NCI-H460 (cell line): ENCODE data around the gene INPP4B. TPM values are rescaled to one million over a fixed set of nuclear protein-coding genes. Genes with fewer than 3 reads are reported as not detected.

Experiments
- DNase-seq: peaks from one replicate; pipeline ENCODE4 v3.0.0-alpha.2; 2016; ENCODE audit warnings: low read depth; ENCODE audit errors: extremely low read depth
- total RNA-seq: library from RNA; depleted of rRNA; stranded (reverse); fragments of >200 nt; shearing (Covaris generic); gene quantifications from 2 replicates; pipeline ENCODE4 v1.2.3, GENCODE V29; 2014

The INPP4B gene
- total RNA-seq, 1 experiment from 2014 or later, result 3.9 TPM

DNA sequence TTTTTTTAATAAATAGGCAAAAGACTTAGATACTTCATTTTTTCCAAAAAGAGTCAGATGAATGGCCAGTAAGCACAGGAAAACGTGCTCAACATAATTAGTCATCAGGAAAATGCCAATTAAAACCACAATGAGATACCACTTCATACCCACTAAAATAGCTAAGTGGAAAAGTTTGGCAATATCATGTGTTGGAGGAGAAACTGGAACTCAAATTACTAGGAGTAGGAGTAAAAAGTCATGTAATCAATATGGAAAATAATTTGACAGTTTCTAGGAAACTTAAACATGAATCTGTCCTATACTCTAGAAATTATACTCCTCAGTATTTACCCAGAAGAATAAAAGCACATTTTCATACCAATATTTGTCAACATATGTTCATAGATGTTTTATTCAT is 449.8 kb downstream of the INPP4B start:
- no peak for DNase-seq

DNA sequence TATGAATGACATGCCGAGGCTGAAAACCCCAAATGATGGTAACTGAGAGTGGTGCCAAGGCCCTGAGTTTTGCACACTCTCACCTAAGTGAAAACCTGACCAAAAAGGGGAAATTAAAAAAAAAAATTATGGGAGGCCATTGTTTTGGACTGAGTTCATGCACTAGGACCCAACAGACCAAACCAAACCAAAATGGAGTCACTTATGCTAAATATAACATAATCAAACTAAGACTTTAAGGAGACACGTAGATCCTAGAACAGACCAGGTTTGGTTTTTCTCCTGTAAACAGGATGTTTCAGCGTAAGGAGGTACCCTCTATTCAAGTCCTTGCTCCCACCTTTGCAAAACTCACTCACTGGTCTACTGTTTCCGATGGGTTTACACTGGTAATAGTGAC is 453.0 kb downstream of the INPP4B start:
- no peak for DNase-seq

- DNase-seq, result no peak
Observed at GRCh38 chr4:142386856-142387255, 459.2 kb downstream of the INPP4B start.

GRCh38 chr4:142386449-142386848 is 459.7 kb downstream of the INPP4B start:
- no peak for DNase-seq

DNA sequence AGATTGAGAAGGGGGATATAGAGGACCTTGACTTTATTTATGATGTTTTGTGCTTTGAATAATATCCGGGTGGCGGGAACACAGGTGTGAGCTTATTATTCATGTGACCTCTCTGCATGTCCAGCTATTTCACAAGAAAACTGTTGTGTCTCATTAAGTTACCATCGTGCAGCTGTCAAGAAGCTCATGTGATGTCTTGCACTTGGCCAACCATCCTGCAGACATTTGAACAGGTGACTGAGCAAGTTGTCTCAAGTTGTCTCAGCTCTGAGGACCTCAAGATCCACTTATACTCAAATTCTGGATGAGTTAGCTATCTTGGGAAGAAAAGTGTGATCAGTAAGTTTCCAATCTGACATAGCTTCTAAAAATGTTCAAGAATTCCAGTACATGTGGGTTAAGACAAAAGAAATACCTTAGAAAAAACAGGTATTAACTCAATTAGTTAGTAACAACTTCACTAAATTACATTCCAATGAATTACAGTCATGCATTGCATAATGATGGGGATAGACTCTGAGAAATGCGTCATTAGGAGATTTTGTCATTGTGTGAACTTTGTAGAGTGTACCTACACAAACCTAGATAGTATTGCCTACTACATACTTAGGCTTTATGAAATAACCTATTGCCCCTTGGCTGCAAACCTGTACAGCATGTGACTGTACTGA is 462.2 kb downstream of the INPP4B start:
- no peak for DNase-seq

- DNase-seq, result no peak
Observed at GRCh38 chr4:142383354-142383753, 462.7 kb downstream of the INPP4B start.

- DNase-seq, result no peak
Observed at GRCh38 chr4:142380052-142380602, 466.0 kb downstream of the INPP4B start.

DNA sequence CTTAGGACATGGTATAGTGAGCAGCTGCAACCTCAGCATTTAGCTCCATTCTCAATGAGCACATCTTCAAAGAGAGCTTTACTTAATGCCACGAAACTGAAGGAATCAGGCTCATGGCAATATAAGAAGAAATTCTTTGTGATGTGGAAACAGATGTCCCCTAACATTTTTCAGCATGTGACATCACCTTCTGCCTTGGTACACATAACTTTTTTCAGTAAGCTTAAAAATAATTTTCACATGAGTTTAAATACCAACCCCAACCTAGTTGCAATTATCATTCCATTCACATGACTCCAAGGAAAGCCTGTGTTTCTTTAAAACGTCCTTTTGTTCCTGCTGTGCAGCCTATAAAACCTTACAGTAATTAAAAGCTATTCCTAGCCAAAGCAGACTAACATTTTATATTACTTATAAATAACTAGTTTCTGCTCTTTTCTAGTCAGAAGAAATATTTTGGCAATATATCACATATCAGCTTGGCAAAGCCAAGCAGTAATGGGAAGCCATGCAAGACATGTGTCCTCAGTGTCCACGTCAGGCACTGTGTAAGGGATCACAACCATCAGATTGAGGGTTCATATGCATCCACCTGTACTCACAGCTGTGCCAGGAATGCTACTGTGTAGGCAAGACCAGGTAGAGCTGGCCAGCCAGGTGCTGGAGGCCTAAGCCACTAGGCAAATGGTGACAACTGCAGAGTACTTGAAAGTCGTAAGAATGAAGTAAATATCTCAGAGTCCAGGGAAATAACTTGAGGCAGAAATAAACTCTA is 466.6 kb downstream of the INPP4B start:
- DNase-seq, result peak; percentile 5

DNA sequence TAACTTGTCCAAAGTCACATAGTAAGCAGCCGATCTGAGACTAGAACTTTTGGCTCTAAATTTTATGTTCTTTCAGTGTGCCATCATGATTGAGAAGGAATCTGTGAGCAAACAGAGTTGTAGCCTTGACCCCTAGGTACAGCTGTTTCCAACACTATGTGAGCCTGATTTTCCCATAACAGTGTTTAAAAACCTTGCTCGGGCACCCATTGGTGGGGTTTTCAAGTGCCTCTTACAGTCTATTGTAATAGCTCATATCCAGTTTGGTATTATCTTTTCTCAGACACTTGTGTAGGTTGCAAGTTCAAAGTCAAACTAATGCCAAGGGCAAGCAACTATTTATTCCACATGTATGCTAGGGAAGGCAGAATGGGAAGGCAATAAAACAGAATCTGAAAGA is 467.9 kb downstream of the INPP4B start:
- DNase-seq, result no peak

DNA sequence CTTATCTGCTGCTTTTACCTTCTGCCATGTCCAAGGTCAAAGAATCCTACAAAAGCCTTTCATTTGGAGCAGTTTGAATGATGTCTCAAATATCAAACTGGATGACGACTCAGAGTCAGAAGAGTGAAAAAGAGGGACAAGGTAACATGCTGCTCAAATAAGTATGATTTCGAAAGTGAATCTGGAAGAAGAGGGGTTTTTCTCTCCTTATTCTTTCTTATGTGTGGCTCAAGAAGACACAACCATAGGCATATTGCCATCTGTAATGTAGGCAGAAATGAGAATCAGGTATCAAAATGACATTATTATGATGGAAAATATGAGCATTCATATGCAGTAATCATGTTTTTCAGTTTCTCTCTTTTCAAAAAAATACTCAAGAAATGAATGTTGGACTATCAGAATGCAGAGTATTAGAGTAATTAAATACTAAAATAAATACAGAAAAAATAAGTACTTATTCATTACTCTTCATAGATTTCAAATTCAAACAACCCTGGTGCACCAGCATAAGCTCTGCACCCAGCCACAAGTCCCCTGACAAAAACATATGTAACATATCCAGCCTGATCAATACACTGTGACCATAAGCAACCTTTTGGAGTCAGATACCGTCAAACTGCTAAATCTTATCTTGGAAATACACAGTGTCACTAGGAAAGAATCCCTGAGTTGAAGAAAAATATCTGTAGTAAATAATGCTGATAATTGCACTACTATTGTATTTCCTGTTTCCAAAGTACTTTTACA is 468.6 kb downstream of the INPP4B start:
- DNase-seq, result no peak

- DNase-seq, result no peak
Observed at GRCh38 chr4:142376204-142376603, 469.9 kb downstream of the INPP4B start.

- DNase-seq, result no peak
Observed at GRCh38 chr4:142373610-142374009, 472.5 kb downstream of the INPP4B start.

- no peak for DNase-seq
Observed at GRCh38 chr4:142372530-142373260, 473.4 kb downstream of the INPP4B start.

DNA sequence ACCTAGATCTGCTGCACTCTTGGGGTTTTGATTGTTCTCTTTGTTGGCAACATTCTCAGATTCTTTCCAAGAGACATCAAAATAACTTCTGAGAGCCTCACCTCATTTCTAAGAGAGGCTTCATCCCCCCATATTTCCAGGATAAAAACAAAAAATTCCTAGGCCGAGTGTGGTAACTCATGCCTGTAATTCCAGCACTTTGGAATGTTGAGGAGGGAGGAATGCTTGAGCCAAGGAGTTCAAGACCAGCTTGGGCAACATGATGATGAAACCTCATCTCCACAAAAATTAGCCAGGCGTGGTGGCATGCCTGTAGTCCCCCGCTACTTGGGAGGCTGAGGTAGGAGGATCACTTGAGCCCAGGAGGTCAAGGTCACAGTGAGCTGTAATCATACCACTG is 477.0 kb downstream of the INPP4B start:
- DNase-seq, result no peak

GRCh38 chr4:142367418-142368180 is 478.5 kb downstream of the INPP4B start:
- DNase-seq, result no peak

DNA sequence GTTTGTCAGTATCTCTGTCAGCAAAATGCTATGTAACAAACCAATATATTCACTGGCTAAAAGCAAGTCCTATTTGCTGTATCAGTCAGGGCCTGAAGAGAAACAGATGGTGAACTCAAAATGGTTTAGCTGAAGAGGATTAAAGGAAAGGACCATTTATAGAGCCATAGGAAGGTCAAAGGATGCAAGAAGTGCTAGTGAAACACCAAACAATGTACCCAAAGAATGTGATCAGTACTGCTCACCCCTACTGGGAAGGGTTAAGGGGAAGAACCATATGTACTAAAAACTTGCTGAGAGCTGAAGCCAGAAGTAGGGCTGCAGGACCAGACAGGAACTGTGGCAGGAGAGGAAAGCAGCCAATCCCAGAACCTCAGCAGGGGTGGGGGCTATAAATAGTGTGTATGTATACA is 479.3 kb downstream of the INPP4B start:
- DNase-seq, result no peak

DNA sequence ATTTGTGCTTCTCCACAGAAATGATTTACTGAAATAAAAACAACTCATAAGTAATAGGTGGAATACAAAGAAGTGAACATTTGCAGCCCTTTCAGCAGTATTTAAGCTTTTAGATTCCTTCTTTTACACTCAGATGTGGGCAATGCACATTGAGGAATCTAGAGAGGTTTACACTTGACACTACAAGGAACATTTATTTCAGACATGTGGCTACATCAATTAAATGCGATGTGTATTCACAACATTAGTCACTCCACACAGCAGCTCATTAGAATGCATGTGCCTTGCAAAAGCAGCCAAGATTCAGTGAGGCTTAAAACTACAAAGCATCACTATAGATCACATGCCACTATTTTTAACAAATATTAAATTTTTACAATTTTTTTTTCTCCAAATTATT is 480.7 kb downstream of the INPP4B start:
- DNase-seq, result no peak

DNA sequence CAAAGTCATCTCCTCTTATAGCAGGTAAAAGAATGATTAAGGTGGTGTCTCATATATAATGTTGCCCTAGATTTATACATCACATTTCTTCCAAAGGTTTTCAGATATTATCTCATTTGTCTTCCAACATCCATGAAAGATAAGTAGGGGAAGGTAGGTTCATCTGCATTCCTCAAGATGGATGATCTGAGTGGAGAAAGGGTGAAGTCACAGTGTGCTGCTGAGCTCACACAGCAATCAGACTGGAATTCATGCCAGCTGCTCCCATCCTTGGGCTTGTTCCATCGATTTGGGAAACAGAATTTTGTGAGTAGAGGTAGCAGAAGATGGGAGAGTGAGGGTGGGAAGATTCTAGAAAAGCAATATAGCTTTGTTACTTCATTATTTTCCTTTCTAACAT is 482.4 kb downstream of the INPP4B start:
- no peak for DNase-seq

DNA sequence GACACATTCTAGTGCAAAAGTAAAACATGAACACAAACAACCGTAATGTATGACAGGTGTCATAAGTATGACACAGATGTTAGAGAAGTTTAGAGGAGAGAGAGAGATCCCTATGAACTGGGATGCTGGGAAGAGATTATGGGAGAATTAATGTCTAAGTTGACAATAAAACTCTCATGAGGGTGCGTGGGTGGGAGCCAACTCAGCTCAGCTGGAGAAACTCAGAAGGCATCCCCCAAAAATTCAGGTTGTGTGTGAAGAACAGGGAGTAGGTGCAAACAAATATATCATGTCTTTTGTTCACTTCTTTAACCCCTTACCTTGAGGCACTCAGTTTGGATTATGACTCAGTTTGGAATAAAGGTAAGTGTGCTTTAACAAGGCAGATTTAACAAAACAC is 484.1 kb downstream of the INPP4B start:
- no peak for DNase-seq

GRCh38 chr4:142360657-142361056 is 485.4 kb downstream of the INPP4B start:
- no peak for DNase-seq
